ENCODE data around the gene CMSS1.

DNA sequence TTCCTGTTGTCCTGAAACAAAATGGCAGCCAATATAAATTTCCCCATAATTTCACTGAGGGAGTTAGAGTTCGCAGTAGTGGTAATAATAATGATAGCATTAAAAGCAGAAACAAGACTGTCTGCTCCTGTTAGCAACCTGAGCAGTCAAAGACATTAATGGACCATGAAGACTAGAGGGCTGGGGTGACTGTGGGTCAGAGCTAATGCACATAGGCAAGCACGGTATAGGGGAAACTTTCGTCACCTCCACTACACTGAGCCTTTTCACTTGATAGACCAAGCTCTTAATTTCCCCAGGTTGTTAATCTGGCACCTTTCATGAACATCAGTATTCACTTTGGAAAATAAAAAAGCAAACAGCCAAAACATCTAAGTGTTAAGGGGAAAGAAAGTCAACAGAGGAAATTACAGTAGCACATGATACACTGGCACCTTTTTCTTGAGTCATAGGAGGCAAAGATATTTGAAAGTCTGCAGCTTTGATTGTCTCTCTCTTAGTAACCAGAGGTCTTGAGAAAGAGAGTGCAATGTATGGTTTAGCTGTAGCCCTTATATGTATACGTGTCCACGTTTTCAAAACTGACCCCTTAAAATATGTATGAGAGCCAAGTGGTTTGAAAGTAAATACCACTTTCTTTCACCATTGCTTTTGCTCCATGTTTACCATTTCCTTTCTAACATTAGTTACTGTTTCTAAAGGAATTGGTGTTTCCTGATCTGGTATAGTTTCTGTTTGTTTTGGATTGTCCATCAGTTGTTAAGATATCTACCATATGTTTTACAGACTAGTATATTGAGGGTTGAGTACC, 191.8 kb downstream of the CMSS1 start:
- TF ChIP-seq, protein P1, sequence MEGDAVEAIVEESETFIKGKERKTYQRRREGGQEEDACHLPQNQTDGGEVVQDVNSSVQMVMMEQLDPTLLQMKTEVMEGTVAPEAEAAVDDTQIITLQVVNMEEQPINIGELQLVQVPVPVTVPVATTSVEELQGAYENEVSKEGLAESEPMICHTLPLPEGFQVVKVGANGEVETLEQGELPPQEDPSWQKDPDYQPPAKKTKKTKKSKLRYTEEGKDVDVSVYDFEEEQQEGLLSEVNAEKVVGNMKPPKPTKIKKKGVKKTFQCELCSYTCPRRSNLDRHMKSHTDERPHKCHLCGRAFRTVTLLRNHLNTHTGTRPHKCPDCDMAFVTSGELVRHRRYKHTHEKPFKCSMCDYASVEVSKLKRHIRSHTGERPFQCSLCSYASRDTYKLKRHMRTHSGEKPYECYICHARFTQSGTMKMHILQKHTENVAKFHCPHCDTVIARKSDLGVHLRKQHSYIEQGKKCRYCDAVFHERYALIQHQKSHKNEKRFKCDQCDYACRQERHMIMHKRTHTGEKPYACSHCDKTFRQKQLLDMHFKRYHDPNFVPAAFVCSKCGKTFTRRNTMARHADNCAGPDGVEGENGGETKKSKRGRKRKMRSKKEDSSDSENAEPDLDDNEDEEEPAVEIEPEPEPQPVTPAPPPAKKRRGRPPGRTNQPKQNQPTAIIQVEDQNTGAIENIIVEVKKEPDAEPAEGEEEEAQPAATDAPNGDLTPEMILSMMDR (IDR thresholded peaks at IDR 0.05) = no peak
- no peak for TF ChIP-seq EZH2phosphoT487 (IDR thresholded peaks at IDR 0.05)
- TF ChIP-seq EZH2 (IDR thresholded peaks at IDR 0.05) = no peak

Data from neural progenitor cell (in vitro differentiated cells).